ENCODE data around the gene NPTN.

- TF ChIP-seq CTCF (IDR thresholded peaks at IDR 0.05; ENCODE audit: insufficient read depth, low read length) (no peak), REST (IDR thresholded peaks at IDR 0.05; ENCODE audit: insufficient replicate concordance, low read depth) (no peak)
Observed at GRCh38 chr15:73637527-73637926, 4.3 kb upstream of the NPTN start.
